Myocyte (in vitro differentiated cells): ENCODE measurements around the gene TIAL1. TPM values are rescaled to one million over a fixed set of nuclear protein-coding genes. Genes with fewer than 3 reads are reported as not detected.
"Not testable (repeated sequence)": the region's sequence is repeated elsewhere in the genome, so short reads cannot be mapped to it uniquely, and the experiment has no call there.

Experiments
- DNase-seq: peaks from one replicate; pipeline ENCODE4 v3.0.0-alpha.2; 2012; ENCODE audit warnings: low read depth
- total RNA-seq: library from RNA; depleted of rRNA; stranded (reverse); fragments of >200 nt; gene quantifications from 2 replicates; pipeline ENCODE4 v1.2.3, GENCODE V29; 2014

The TIAL1 gene
- total RNA-seq, 1 donor from 2014 or later, result 50.0 TPM

GRCh38 chr10:119532251-119532650 is 64.5 kb downstream of the TIAL1 start:
- DNase-seq, result not testable (repeated sequence)

DNA sequence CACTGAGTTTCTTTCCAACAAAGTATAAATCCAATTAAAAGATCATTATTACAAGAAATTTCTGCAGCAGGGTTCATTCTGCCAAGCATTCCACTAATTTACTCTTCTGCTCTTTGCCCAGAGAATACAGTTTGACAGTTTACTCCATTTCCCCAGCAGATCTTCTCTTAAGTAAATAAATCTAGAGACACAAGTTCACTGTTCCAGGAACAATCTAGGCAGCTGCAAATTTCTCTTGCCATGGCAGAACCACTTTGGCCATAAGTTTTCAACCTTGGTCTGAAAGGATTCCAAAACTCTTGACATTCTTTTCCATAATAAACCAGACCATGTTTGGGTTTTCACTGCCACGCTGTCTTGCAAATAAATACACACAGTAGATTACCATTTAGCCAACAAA is 65.7 kb downstream of the TIAL1 start:
- DNase-seq, result peak; percentile 15

DNA sequence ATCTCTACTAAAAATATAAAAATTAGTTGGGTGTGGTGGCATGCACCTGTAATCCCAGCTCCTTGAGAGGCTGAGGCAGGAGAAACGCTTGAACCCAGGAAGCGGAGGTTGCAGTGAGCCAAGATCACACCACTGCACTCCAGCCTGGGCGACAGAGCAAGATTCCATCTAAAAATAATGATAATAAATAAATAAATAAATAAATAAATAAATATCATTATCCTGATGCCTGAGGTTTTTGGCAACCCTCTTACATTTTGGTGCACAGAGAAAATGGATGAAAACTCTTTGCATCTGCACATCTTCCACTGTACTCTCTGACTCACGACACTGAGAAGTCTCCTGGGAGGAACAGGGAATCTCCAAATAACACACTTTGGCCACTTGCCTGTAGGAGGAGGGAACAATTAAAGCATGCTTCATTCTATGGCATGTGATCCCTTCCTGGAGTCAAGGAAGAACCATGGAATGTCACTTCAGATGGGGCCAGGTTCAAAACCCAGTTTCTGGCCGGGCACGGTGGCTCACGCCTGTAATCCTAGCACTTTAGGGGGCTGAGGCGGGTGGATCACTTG is 68.0 kb downstream of the TIAL1 start:
- DNase-seq, result peak; percentile 73

- no peak for DNase-seq
These were observed 69.9 kb downstream of the TIAL1 start for GRCh38 chr10:119526621-119527592.

DNA sequence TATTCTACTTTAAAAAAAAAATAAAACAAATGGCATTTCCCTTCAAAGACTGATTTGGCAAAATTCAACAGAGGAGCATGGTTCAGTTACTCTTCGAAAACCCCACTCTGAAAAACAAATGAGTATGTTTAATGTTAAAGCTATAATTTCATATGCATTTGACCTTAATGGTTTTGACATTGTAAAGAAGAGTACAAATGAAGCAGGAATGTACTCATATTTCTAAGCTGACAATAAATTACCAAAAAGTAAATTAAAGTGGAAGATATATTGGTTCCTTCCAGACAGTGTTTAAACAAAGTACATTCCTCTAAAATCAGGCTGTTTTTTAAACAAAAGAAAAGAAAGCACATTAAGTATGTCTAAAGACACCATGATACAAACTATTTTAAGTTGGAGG is 70.6 kb downstream of the TIAL1 start:
- no peak for DNase-seq

- no peak for DNase-seq
These were observed 71.6 kb downstream of the TIAL1 start for GRCh38 chr10:119525116-119525515.

DNA sequence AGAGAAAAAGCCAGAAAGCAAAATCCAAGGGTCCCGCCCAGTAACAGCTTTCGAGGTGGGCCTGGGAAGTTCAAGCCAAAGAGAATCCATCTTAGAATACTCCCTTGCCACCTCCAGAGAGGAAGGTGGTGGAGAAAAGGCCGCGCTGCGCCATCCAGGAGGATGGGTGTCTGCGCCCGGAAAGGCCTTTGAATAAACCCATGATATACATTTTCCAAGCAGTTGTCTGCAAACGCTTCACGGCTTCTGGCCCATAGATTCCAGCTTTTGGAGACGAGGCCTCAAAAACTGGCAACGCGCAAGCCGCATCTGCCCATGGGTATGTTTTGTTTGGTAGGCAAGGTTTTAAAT is 72.1 kb downstream of the TIAL1 start:
- no peak for DNase-seq

GRCh38 chr10:119523895-119524719 is 72.7 kb downstream of the TIAL1 start:
- DNase-seq, result no peak

Other genes starting within 250 kb of the TIAL1 start
- 2.9 and 3.9 TPM in 2 replicates for gene RGS10, start 54.2 kb downstream of the TIAL1 start, total RNA-seq
- gene BAG3, start 54.4 kb upstream of the TIAL1 start, total RNA-seq, result 18.7 and 42.6 TPM in 2 replicates
- gene INPP5F, start 129.1 kb upstream of the TIAL1 start, total RNA-seq, result 11.4 and 34.9 TPM in 2 replicates